ENCODE results near the gene ANKRD42. TPM values are rescaled to one million over a fixed set of nuclear protein-coding genes. Genes with fewer than 3 reads are reported as not detected.
A peak's percentile ranks its signal among the peaks of the same experiment; 100 is the strongest.

Gene ANKRD42
- total and polyA plus RNA-seq, 9 of the 15 experiments (the other 6 are each of a cell fraction or from before 2014, with no cell fraction given): 2.8 to 9.1 (median 6.1) TPM

- TF ChIP-seq HEY1 (CRISPR knock-in tag; IDR thresholded peaks at IDR 0.05; ENCODE audit: borderline replicate concordance) (no peak), HIVEP1 (CRISPR knock-in tag; IDR thresholded peaks at IDR 0.05) (no peak), ETV5 (CRISPR knock-in tag; IDR thresholded peaks at IDR 0.05; ENCODE audit: low read depth) (peak; percentile 43; the same call in 1 of the 2 replicates), HNRNPK (IDR thresholded peaks at IDR 0.05; ENCODE audit: low read depth, low read length, poor library complexity, severe bottlenecking) (no peak), ESRRB (CRISPR knock-in tag; IDR thresholded peaks at IDR 0.05; ENCODE audit: borderline replicate concordance) (no peak), WHSC1 (IDR thresholded peaks at IDR 0.05; ENCODE audit: low read length) (no peak), MAFF (IDR thresholded peaks at IDR 0.05; ENCODE audit: low read length) (no peak), HNRNPL (IDR thresholded peaks at IDR 0.05; ENCODE audit: low read depth, low read length) (no peak), POLR2A (conservative IDR thresholded peaks at IDR 0.05) (peak; percentile 99), MYC (IDR thresholded peaks at IDR 0.05; ENCODE audit: low read depth, low read length) (peak; percentile 67), MYC (CRISPR knock-in tag; IDR thresholded peaks at IDR 0.05; ENCODE audit: borderline replicate concordance, low read depth) (0 out of 2 replicates have a peak, but pooled peaks have one; percentile 86), ZNF124 (CRISPR knock-in tag; IDR thresholded peaks at IDR 0.05) (no peak), ARHGAP35 (IDR thresholded peaks at IDR 0.05; ENCODE audit: partially characterized antibody) (no peak), STAT5B (CRISPR knock-in tag; IDR thresholded peaks at IDR 0.05) (no peak), GABPA (tag; conservative IDR thresholded peaks at IDR 0.05; ENCODE audit: low read depth) (peak; percentile 91), MED1 (CRISPR knock-in tag; IDR thresholded peaks at IDR 0.05; ENCODE audit: borderline replicate concordance) (no peak), CC2D1A (IDR thresholded peaks at IDR 0.05) (peak; percentile 64), PRPF4 (IDR thresholded peaks at IDR 0.05; ENCODE audit: insufficient read depth, low read depth, low read length, poor library complexity, severe bottlenecking) (peak; percentile 35), TOE1 (IDR thresholded peaks at IDR 0.05; ENCODE audit: borderline replicate concordance) (peak; percentile 78), TOE1 (CRISPR knock-in tag; IDR thresholded peaks at IDR 0.05; ENCODE audit: borderline replicate concordance, low read depth) (peak; percentile 38; the same call in 1 of the 2 replicates)
- TF ChIP-seq, protein P1, sequence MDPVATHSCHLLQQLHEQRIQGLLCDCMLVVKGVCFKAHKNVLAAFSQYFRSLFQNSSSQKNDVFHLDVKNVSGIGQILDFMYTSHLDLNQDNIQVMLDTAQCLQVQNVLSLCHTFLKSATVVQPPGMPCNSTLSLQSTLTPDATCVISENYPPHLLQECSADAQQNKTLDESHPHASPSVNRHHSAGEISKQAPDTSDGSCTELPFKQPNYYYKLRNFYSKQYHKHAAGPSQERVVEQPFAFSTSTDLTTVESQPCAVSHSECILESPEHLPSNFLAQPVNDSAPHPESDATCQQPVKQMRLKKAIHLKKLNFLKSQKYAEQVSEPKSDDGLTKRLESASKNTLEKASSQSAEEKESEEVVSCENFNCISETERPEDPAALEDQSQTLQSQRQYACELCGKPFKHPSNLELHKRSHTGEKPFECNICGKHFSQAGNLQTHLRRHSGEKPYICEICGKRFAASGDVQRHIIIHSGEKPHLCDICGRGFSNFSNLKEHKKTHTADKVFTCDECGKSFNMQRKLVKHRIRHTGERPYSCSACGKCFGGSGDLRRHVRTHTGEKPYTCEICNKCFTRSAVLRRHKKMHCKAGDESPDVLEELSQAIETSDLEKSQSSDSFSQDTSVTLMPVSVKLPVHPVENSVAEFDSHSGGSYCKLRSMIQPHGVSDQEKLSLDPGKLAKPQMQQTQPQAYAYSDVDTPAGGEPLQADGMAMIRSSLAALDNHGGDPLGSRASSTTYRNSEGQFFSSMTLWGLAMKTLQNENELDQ (CRISPR knock-in tag; IDR thresholded peaks at IDR 0.05; ENCODE audit: borderline replicate concordance): no peak
- TF ChIP-seq, protein P2, sequence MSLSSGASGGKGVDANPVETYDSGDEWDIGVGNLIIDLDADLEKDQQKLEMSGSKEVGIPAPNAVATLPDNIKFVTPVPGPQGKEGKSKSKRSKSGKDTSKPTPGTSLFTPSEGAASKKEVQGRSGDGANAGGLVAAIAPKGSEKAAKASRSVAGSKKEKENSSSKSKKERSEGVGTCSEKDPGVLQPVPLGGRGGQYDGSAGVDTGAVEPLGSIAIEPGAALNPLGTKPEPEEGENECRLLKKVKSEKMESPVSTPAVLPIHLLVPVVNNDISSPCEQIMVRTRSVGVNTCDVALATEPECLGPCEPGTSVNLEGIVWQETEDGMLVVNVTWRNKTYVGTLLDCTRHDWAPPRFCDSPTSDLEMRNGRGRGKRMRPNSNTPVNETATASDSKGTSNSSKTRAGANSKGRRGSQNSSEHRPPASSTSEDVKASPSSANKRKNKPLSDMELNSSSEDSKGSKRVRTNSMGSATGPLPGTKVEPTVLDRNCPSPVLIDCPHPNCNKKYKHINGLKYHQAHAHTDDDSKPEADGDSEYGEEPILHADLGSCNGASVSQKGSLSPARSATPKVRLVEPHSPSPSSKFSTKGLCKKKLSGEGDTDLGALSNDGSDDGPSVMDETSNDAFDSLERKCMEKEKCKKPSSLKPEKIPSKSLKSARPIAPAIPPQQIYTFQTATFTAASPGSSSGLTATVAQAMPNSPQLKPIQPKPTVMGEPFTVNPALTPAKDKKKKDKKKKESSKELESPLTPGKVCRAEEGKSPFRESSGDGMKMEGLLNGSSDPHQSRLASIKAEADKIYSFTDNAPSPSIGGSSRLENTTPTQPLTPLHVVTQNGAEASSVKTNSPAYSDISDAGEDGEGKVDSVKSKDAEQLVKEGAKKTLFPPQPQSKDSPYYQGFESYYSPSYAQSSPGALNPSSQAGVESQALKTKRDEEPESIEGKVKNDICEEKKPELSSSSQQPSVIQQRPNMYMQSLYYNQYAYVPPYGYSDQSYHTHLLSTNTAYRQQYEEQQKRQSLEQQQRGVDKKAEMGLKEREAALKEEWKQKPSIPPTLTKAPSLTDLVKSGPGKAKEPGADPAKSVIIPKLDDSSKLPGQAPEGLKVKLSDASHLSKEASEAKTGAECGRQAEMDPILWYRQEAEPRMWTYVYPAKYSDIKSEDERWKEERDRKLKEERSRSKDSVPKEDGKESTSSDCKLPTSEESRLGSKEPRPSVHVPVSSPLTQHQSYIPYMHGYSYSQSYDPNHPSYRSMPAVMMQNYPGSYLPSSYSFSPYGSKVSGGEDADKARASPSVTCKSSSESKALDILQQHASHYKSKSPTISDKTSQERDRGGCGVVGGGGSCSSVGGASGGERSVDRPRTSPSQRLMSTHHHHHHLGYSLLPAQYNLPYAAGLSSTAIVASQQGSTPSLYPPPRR (CRISPR knock-in tag; IDR thresholded peaks at IDR 0.05; ENCODE audit: borderline replicate concordance): 0 out of 2 replicates have a peak, but pooled peaks have one; percentile 66
Measured at GRCh38 chr11:83285771-83286528, 92.4 kb downstream of the ANKRD42 start, which contains the start of gene CCDC90B (continued).
